HG02642 (cell line): Measurements from ENCODE around the gene CERT1.
"Not testable (repeated sequence)": the region's sequence is repeated elsewhere in the genome, so short reads cannot be mapped to it uniquely, and the experiment has no call there.

Experiments
- ATAC-seq: cut with Tn5 transposase; IDR thresholded peaks from one replicate; pipeline ENCODE4 v1.9.1; 2021; ENCODE audit warnings: mild to moderate bottlenecking; ENCODE audit not compliant: unreplicated experiment, poor library complexity

CERT1 gene

GRCh38 chr5:75524071-75524470 is 12.6 kb upstream of the CERT1 start:
- ATAC-seq = peak; percentile 92

GRCh38 chr5:75523275-75523674 is 11.8 kb upstream of the CERT1 start:
- ATAC-seq = no peak

- ATAC-seq = no peak
Observed at GRCh38 chr5:75522542-75522941, 11.1 kb upstream of the CERT1 start.

GRCh38 chr5:75522025-75522424 is 10.6 kb upstream of the CERT1 start:
- no peak for ATAC-seq

GRCh38 chr5:75521195-75521594 is 9.8 kb upstream of the CERT1 start:
- no peak for ATAC-seq

GRCh38 chr5:75519761-75520160 is 8.3 kb upstream of the CERT1 start:
- ATAC-seq = no peak

- no peak for ATAC-seq
Observed at GRCh38 chr5:75514323-75514722, 2.9 kb upstream of the CERT1 start.

- no peak for ATAC-seq
Observed at GRCh38 chr5:75513841-75514240, 2.4 kb upstream of the CERT1 start.

GRCh38 chr5:75512383-75513074 is 1.1 kb upstream of the CERT1 start:
- no peak for ATAC-seq

GRCh38 chr5:75510836-75511434 is 494 bp downstream of the CERT1 start:
- peak; percentile 42 for ATAC-seq

- peak; percentile 6 for ATAC-seq
Observed at GRCh38 chr5:75510417-75510835, 1.0 kb downstream of the CERT1 start.

- no peak for ATAC-seq
Observed at GRCh38 chr5:75509956-75510355, 1.5 kb downstream of the CERT1 start.

GRCh38 chr5:75509546-75509945 is 1.9 kb downstream of the CERT1 start:
- no peak for ATAC-seq

- no peak for ATAC-seq
Observed at GRCh38 chr5:75507841-75508240, 3.6 kb downstream of the CERT1 start.

- not testable (repeated sequence) for ATAC-seq
Observed at GRCh38 chr5:75505112-75505511, 6.3 kb downstream of the CERT1 start.

GRCh38 chr5:75498875-75499274 is 12.6 kb downstream of the CERT1 start:
- ATAC-seq = not testable (repeated sequence)

- ATAC-seq = no peak
Observed at GRCh38 chr5:75498208-75498777, 13.1 kb downstream of the CERT1 start.

GRCh38 chr5:75496026-75496425 is 15.4 kb downstream of the CERT1 start:
- no peak for ATAC-seq

- ATAC-seq = no peak
Observed at GRCh38 chr5:75491621-75492020, 19.8 kb downstream of the CERT1 start.

GRCh38 chr5:75489847-75490246 is 21.6 kb downstream of the CERT1 start:
- not testable (repeated sequence) for ATAC-seq

GRCh38 chr5:75484605-75485004 is 26.8 kb downstream of the CERT1 start:
- no peak for ATAC-seq

- ATAC-seq = no peak
Observed at GRCh38 chr5:75482482-75482881, 28.9 kb downstream of the CERT1 start.
